Measurements from ENCODE around the gene DLGAP4. TPM values are rescaled to one million over a fixed set of nuclear protein-coding genes. Genes with fewer than 3 reads are reported as not detected.
A peak's percentile ranks its signal among the peaks of the same experiment; 100 is the strongest.

The DLGAP4 gene
- total and polyA plus RNA-seq, 2 of the 13 experiments (the other 11 are each of a cell fraction or from before 2014, with no cell fraction given), result 15.2 to 26.7 TPM

- TF ChIP-seq, protein P1, sequence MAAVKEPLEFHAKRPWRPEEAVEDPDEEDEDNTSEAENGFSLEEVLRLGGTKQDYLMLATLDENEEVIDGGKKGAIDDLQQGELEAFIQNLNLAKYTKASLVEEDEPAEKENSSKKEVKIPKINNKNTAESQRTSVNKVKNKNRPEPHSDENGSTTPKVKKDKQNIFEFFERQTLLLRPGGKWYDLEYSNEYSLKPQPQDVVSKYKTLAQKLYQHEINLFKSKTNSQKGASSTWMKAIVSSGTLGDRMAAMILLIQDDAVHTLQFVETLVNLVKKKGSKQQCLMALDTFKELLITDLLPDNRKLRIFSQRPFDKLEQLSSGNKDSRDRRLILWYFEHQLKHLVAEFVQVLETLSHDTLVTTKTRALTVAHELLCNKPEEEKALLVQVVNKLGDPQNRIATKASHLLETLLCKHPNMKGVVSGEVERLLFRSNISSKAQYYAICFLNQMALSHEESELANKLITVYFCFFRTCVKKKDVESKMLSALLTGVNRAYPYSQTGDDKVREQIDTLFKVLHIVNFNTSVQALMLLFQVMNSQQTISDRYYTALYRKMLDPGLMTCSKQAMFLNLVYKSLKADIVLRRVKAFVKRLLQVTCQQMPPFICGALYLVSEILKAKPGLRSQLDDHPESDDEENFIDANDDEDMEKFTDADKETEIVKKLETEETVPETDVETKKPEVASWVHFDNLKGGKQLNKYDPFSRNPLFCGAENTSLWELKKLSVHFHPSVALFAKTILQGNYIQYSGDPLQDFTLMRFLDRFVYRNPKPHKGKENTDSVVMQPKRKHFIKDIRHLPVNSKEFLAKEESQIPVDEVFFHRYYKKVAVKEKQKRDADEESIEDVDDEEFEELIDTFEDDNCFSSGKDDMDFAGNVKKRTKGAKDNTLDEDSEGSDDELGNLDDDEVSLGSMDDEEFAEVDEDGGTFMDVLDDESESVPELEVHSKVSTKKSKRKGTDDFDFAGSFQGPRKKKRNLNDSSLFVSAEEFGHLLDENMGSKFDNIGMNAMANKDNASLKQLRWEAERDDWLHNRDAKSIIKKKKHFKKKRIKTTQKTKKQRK (IDR thresholded peaks at IDR 0.05; ENCODE audit: low read length), result no peak
- no peak for TF ChIP-seq ZNF720 (CRISPR knock-in tag; IDR thresholded peaks at IDR 0.05)
- TF ChIP-seq HMGXB4 (CRISPR knock-in tag; IDR thresholded peaks at IDR 0.05; ENCODE audit: borderline replicate concordance in 1 of 2, low read depth in 1 of 2), result peak in 1 of 2 experiments; percentile 80; a peak in 2 of 4 replicates
- TF ChIP-seq ZNF383 (CRISPR knock-in tag; IDR thresholded peaks at IDR 0.05; ENCODE audit: borderline replicate concordance), result no peak
- no peak for TF ChIP-seq SKI (IDR thresholded peaks at IDR 0.05; ENCODE audit: partially characterized antibody)
- TF ChIP-seq PITX1 (CRISPR knock-in tag; IDR thresholded peaks at IDR 0.05), result no peak
- no peak for TF ChIP-seq KLF15 (CRISPR knock-in tag; IDR thresholded peaks at IDR 0.05; ENCODE audit: borderline replicate concordance)
- no peak for TF ChIP-seq ZNF644 (CRISPR knock-in tag; IDR thresholded peaks at IDR 0.05; ENCODE audit: low read depth)
- no peak for TF ChIP-seq ZNF784 (CRISPR knock-in tag; IDR thresholded peaks at IDR 0.05; ENCODE audit: borderline replicate concordance)
- no peak for TF ChIP-seq ZHX2 (IDR thresholded peaks at IDR 0.05; ENCODE audit: low read depth)
- TF ChIP-seq ZHX2 (CRISPR knock-in tag; IDR thresholded peaks at IDR 0.05; ENCODE audit: borderline replicate concordance), result no peak
- no peak for TF ChIP-seq MLLT10 (CRISPR knock-in tag; IDR thresholded peaks at IDR 0.05)
- TF ChIP-seq MTA1 (CRISPR knock-in tag; IDR thresholded peaks at IDR 0.05; ENCODE audit: borderline replicate concordance), result no peak
- TF ChIP-seq ZZZ3 (CRISPR knock-in tag; IDR thresholded peaks at IDR 0.05; ENCODE audit: borderline replicate concordance), result no peak
- no peak for TF ChIP-seq MTERF4 (CRISPR knock-in tag; IDR thresholded peaks at IDR 0.05)
Observed at GRCh38 chr20:36399147-36399968, 93.2 kb downstream of the DLGAP4 start (continued).

Data from HepG2 (cell line).